Endothelial cell of umbilical vein (primary cell): Measurements from ENCODE around the gene FILIP1L. TPM values are rescaled to one million over a fixed set of nuclear protein-coding genes. Genes with fewer than 3 reads are reported as not detected.

Source experiments
- BruUV-seq: library from RNA; stranded (reverse); fragments of 400-500 nt; replicated peaks from 2 replicates; lab custom pipeline; 2021; lab: Mats Ljungman, UMichigan
- CTCF ChIA-PET: fragments of 300-600, 350-600 bp; sonication (Branson Sonifier 250); formaldehyde crosslinking; loops from one replicate; lab custom pipeline; 2021; ENCODE audit warnings: antibody characterized with exemption, inconsistent platforms; lab: Charles Lee
- POLR2A ChIA-PET: fragments of 300-600, 350-600 bp; sonication (Branson Sonifier 250); formaldehyde crosslinking; loops from one replicate; lab custom pipeline; 2021; ENCODE audit warnings: antibody characterized with exemption, inconsistent platforms; lab: Charles Lee
- DNase-seq: peaks from one replicate; pipeline ENCODE4 v3.0.0-alpha.2; 2011; ENCODE audit warnings: low read depth, low spot score
- FAIRE-seq: peaks from 2 replicates; lab custom pipeline; 2011; peaks lifted over from hg19 to GRCh38; lab: Jason Lieb, UNC
- H2AFZ ChIP-seq: 2 replicates; pipeline ENCODE4 v1.6.0; 2012; ENCODE audit warnings: low read depth, low read length, control low read depth, inconsistent platforms
- H3K27ac ChIP-seq: 2 replicates; pipeline ENCODE4 v1.5.1; 2011; ENCODE audit warnings: low read depth, mild to moderate bottlenecking, control low read depth, low read length, moderate library complexity; ENCODE audit not compliant: insufficient read depth
- H3K27me3 ChIP-seq, 2 experiments: 2 replicates each; pipeline versions ENCODE4 v1.6.0 to v1.6.1; 2011; ENCODE audit warnings: low read length in 2 of 2, mixed read lengths in 1 of 2; ENCODE audit not compliant: control insufficient read depth in 2 of 2, insufficient read depth in 2 of 2
- H3K36me3 ChIP-seq, 2 experiments: 2 replicates in 1 of 2; 3 replicates in 1 of 2; pipeline ENCODE4 v1.5.1; 2011; ENCODE audit warnings: low read length in 2 of 2, mild to moderate bottlenecking in 1 of 2, moderate library complexity in 1 of 2; ENCODE audit not compliant: control insufficient read depth in 2 of 2, insufficient read depth in 2 of 2; ENCODE audit errors: extremely low read depth in 1 of 2
- H3K4me1 ChIP-seq: 3 replicates; pipeline ENCODE4 v1.5.1; 2011; ENCODE audit warnings: mild to moderate bottlenecking, low read length; ENCODE audit not compliant: control insufficient read depth, insufficient read depth; ENCODE audit errors: extremely low read depth
- H3K4me2 ChIP-seq: 2 replicates; pipeline ENCODE4 v1.6.1; 2011; ENCODE audit warnings: low read length, control low read depth, mixed read lengths; ENCODE audit not compliant: insufficient read depth
- H3K4me3 ChIP-seq, 3 experiments: fragments of 200-600 bp in 1 of 3; sonication (generic), shearing (Covaris generic) in 1 of 3; replicated peaks in 1 of 3; 2 replicates each; pipeline ENCODE4 v1.5.1; 2011 to 2016; ENCODE audit warnings: control low read depth in 3 of 3, low read length in 3 of 3, mild to moderate bottlenecking in 2 of 3, inconsistent platforms in 1 of 3, low read depth in 1 of 3, moderate library complexity in 1 of 3; ENCODE audit not compliant: insufficient read depth in 1 of 3
- H3K79me2 ChIP-seq: 2 replicates; pipeline ENCODE4 v1.6.0; 2012; ENCODE audit warnings: low read length, inconsistent platforms; ENCODE audit not compliant: control insufficient read depth, insufficient read depth
- H3K9ac ChIP-seq: replicated peaks from 2 replicates; pipeline ENCODE3; 2011; ENCODE audit warnings: low read length, control low read depth; ENCODE audit not compliant: insufficient read depth; ENCODE audit errors: extremely low read depth
- H3K9me1 ChIP-seq: replicated peaks from 3 replicates; pipeline ENCODE4 v1.6.0; 2011; ENCODE audit warnings: mild to moderate bottlenecking, low read length; ENCODE audit not compliant: control insufficient read depth, insufficient read depth; ENCODE audit errors: extremely low read depth
- H3K9me3 ChIP-seq: replicated peaks from 2 replicates; pipeline ENCODE4 v1.5.1; 2012; ENCODE audit warnings: low read length, inconsistent platforms; ENCODE audit not compliant: control insufficient read depth, insufficient read depth
- H4K20me1 ChIP-seq: replicated peaks from 2 replicates; pipeline ENCODE3; 2011; ENCODE audit warnings: mild to moderate bottlenecking, low read length; ENCODE audit not compliant: control insufficient read depth, insufficient read depth; ENCODE audit errors: extremely low read depth
- CTCF ChIP-seq, 2 donors: IDR thresholded peaks; 1 replicate in 1 of 2; 2 replicates in 1 of 2; pipeline ENCODE4 v1.5.1; 2011; ENCODE audit warnings: low read length in 2 of 2, mild to moderate bottlenecking in 2 of 2, moderate library complexity in 2 of 2, control low read depth in 1 of 2, inconsistent platforms in 1 of 2, low read depth in 1 of 2; ENCODE audit not compliant: insufficient read depth in 1 of 2; ENCODE audit errors: extremely low read depth in 1 of 2
- EZH2 ChIP-seq: IDR thresholded peaks from 2 replicates; pipeline ENCODE4 v1.6.1; 2012; ENCODE audit warnings: borderline replicate concordance, low read depth, mild to moderate bottlenecking, moderate library complexity, low read length, inconsistent platforms; ENCODE audit not compliant: severe bottlenecking
- FOS ChIP-seq: IDR thresholded peaks from 2 replicates; pipeline ENCODE4 v1.6.1; 2011; ENCODE audit warnings: mild to moderate bottlenecking, low read length, moderate library complexity, borderline replicate concordance; ENCODE audit not compliant: insufficient read depth
- GATA2 ChIP-seq: IDR thresholded peaks from 2 replicates; pipeline ENCODE4 v1.7.0; 2011; ENCODE audit warnings: low read depth, mild to moderate bottlenecking, moderate library complexity, mixed read lengths, low read length; ENCODE audit not compliant: insufficient read length, insufficient read depth
- JUN ChIP-seq: IDR thresholded peaks from 2 replicates; pipeline ENCODE4 v1.6.1; 2011; ENCODE audit warnings: borderline replicate concordance, low read depth; ENCODE audit not compliant: insufficient read length, insufficient read depth
- MAX ChIP-seq: IDR thresholded peaks from 2 replicates; pipeline ENCODE4 v1.6.1; 2011; ENCODE audit not compliant: insufficient read depth, insufficient read length
- MYC ChIP-seq: IDR thresholded peaks from one replicate; pipeline ENCODE4 v1.6.1; 2011; ENCODE audit warnings: mild to moderate bottlenecking, low read depth, low read length
- POLR2A ChIP-seq: IDR thresholded peaks from 2 replicates; pipeline ENCODE4 v1.6.1; 2012; ENCODE audit warnings: low read depth, mild to moderate bottlenecking, control low read depth, low read length
- POLR2AphosphoS5 ChIP-seq: IDR thresholded peaks from 2 replicates; pipeline ENCODE4 v1.6.1; 2012; ENCODE audit warnings: low read depth, mild to moderate bottlenecking, control low read depth, low read length, moderate library complexity; ENCODE audit not compliant: insufficient read depth
- dilution Hi-C: fragments of 300-500 bp; cut with MboI; formaldehyde crosslinking; loops from one replicate; pipeline ENCODE4 v1.15.0; 2019; ENCODE audit warnings: low sequenced_read_pairs; ENCODE audit not compliant: extremely low pct_ligation_motif_present
- intact Hi-C: fragments of 100-400 bp; cut with micrococcal nuclease; formaldehyde crosslinking; loops from one replicate; pipeline ENCODE4 v1.10.0; 2022
- polyA plus RNA-seq, 4 experiments: library from polyadenylated mRNA; depleted of rRNA in 3 of 4; stranded (reverse) in 3 of 4; unstranded in 1 of 4; fragments of >200 nt; gene quantifications; 2 replicates each; pipeline versions ENCODE4 v1.2.1 to v1.2.3, GENCODE V29; 2011 to 2012; ENCODE audit warnings: missing spikeins in 1 of 4
- total RNA-seq: library from RNA; stranded (reverse); gene quantifications from 2 replicates; pipeline ENCODE4 v1.2.3, GENCODE V29; 2021

Gene FILIP1L
- total and polyA plus RNA-seq, 2 donors (not counting 3 experiments of a cell fraction or from before 2014, with no cell fraction given) = 26.0 to 29.9 TPM

GRCh38 chr3:99855900-99856299 lies 258.4 kb downstream of the FILIP1L start:
- H3K27me3 ChIP-seq = no peaks in the 10 kb centered on the region
- H3K4me1 ChIP-seq = peaks cover 2% of the 10 kb centered on the region
- no peak overlapping the region for H3K9ac ChIP-seq
- dilution Hi-C loops (no loop called here), intact Hi-C loops (no loop called here)
- no peaks in the 10 kb centered on the region for H3K9me1 ChIP-seq
- no peaks in the 10 kb centered on the region for H3K9me3 ChIP-seq
- no peak for TF ChIP-seq EZH2
- H3K36me3 ChIP-seq = peaks cover 0 to 8% of the 10 kb centered on the region in 2 experiments
- CTCF ChIA-PET = interaction anchor here (1.4 to 3.7 kb wide), 2 partner anchors 9 to 12 kb away, joined by 4 to 22 read pairs; no protein-coding TSS in a partner anchor
- BruUV-seq = no TSS peak
- FAIRE-seq = no peak
- POLR2A ChIA-PET = no interaction called here
- H4K20me1 ChIP-seq = peaks cover 4% of the 10 kb centered on the region
- no peak overlapping the region for H3K4me3 ChIP-seq
- DNase-seq = no peak
- peaks cover 47% of the 10 kb centered on the region for H3K79me2 ChIP-seq
- H3K27ac ChIP-seq = no peak overlapping the region
- no peak overlapping the region for H3K4me2 ChIP-seq
- no peak overlapping the region for H2AFZ ChIP-seq

- Histone ChIP-seq H3K4me3 (no peak overlapping the region), H4K20me1 (peaks cover 5% of the 10 kb centered on the region), H3K27me3 (no peaks in the 10 kb centered on the region), H3K36me3 (peaks cover 3 to 8% of the 10 kb centered on the region in 2 experiments), H3K4me2 (no peak overlapping the region), H3K9me3 (no peaks in the 10 kb centered on the region), H2AFZ (no peak overlapping the region), H3K9ac (no peak overlapping the region), H3K27ac (no peak overlapping the region), H3K4me1 (no peaks in the 10 kb centered on the region), H3K79me2 (peaks cover 50% of the 10 kb centered on the region), H3K9me1 (no peaks in the 10 kb centered on the region)
- DNase-seq (no peak), FAIRE-seq (no peak)
- intact Hi-C loops (no loop called here), dilution Hi-C loops (no loop called here)
- BruUV-seq = no TSS peak
- TF ChIP-seq FOS = no peak
- no peak for TF ChIP-seq POLR2A
- TF ChIP-seq JUN = no peak
- no peak for TF ChIP-seq POLR2AphosphoS5
- TF ChIP-seq MAX = no peak
- TF ChIP-seq EZH2 = no peak
- TF ChIP-seq CTCF (IDR thresholded peaks at IDR 0.05; ENCODE audit: extremely low read depth in 1 of 2, insufficient read depth in 1 of 2, low read depth in 1 of 2, low read length in 2 of 2) = no peak
- TF ChIP-seq GATA2 = no peak
- no peak for TF ChIP-seq MYC
- POLR2A ChIA-PET = no interaction called here
- CTCF ChIA-PET = interaction anchor here (1.0 to 3.7 kb wide), 4 partner anchors 8 to 399 kb away, joined by 3 to 22 read pairs (median 4); no protein-coding TSS in a partner anchor
Observed at GRCh38 chr3:99854756-99855298, 259.5 kb downstream of the FILIP1L start.
